Measurements from ENCODE around the gene WAS. TPM values are rescaled to one million over a fixed set of nuclear protein-coding genes. Genes with fewer than 3 reads are reported as not detected.

WAS gene
- 1 to 10 TPM; 1.8 to 2.7 (median 2.5) TPM for total RNA-seq

- Histone ChIP-seq H3K27me3 (no peaks in the 10 kb centered on the region), H3K36me3 (no peaks in the 10 kb centered on the region), H3K27ac (no peak within 1 kb of the TSS), H3K9me3 (no peaks in the 10 kb centered on the region), H3K4me3 (peak within 1 kb of the TSS in 1 of 4 donors; percentile 22), H3K4me1 (no peaks in the 10 kb centered on the region)
- ATAC-seq (no peak), DNase-seq (no peak)
- TF ChIP-seq CTCF (IDR thresholded peaks at IDR 0.05 in 4 of 5, conservative IDR thresholded peaks at IDR 0.05 in 1 of 5), result no peak
- no peak for TF ChIP-seq POLR2A (IDR thresholded peaks at IDR 0.05)
- in situ Hi-C loops (cut with MboI; ENCODE audit: low sequenced_read_pairs in 4 of 4) (no loop called here), intact Hi-C loops (cut with DNase I; ENCODE audit: low total_unique reads) (no loop called here)
Observed at GRCh38 chrX:48683411-48683982, at the start of gene WAS. Gene WAS (plus strand): TSS chrX:48683799. CDS start chrX:48683854, 55 bp downstream.

- no peaks in the 10 kb centered on the region for H3K27me3 ChIP-seq
- intact Hi-C loops (cut with DNase I; ENCODE audit: low total_unique reads) (no loop called here), in situ Hi-C loops (cut with MboI; ENCODE audit: low sequenced_read_pairs in 4 of 4) (loop anchor here in 1 of 4 donors (25.0 kb wide), 1 partner anchor 301 kb away; no protein-coding TSS in a partner anchor)
- H3K27ac ChIP-seq, result no peak overlapping the region
- H3K9me3 ChIP-seq, result no peaks in the 10 kb centered on the region
- ATAC-seq (no peak), DNase-seq (no peak)
- no peak overlapping the region for H3K4me3 ChIP-seq
- no peaks in the 10 kb centered on the region for H3K4me1 ChIP-seq
- TF ChIP-seq POLR2A (IDR thresholded peaks at IDR 0.05) (no peak), CTCF (IDR thresholded peaks at IDR 0.05 in 4 of 5, conservative IDR thresholded peaks at IDR 0.05 in 1 of 5) (no peak)
- no peaks in the 10 kb centered on the region for H3K36me3 ChIP-seq
Observed at GRCh38 chrX:48636301-48636700, 47.3 kb upstream of the WAS start.

GRCh38 chrX:48636776-48637175 is 46.8 kb upstream of the WAS start:
- intact Hi-C loops (cut with DNase I; ENCODE audit: low total_unique reads) (no loop called here), in situ Hi-C loops (cut with MboI; ENCODE audit: low sequenced_read_pairs in 4 of 4) (loop anchor here in 1 of 4 donors (25.0 kb wide), 1 partner anchor 301 kb away; no protein-coding TSS in a partner anchor)
- Histone ChIP-seq H3K36me3 (no peaks in the 10 kb centered on the region), H3K4me1 (no peaks in the 10 kb centered on the region), H3K27ac (no peak overlapping the region), H3K9me3 (no peaks in the 10 kb centered on the region), H3K27me3 (no peaks in the 10 kb centered on the region), H3K4me3 (no peak overlapping the region)
- ATAC-seq, result no peak
- TF ChIP-seq CTCF (IDR thresholded peaks at IDR 0.05 in 4 of 5, conservative IDR thresholded peaks at IDR 0.05 in 1 of 5), result no peak
- TF ChIP-seq POLR2A (IDR thresholded peaks at IDR 0.05), result no peak
- DNase-seq, result no peak

GRCh38 chrX:48645669-48646068 is 37.9 kb upstream of the WAS start:
- in situ Hi-C loops (cut with MboI; ENCODE audit: low sequenced_read_pairs in 4 of 4) (loop anchor here in 1 of 4 donors (25.0 kb wide), 1 partner anchor 292 kb away; no protein-coding TSS in a partner anchor), intact Hi-C loops (cut with DNase I; ENCODE audit: low total_unique reads) (no loop called here)
- Histone ChIP-seq H3K9me3 (no peaks in the 10 kb centered on the region), H3K27ac (no peak overlapping the region), H3K4me3 (no peak overlapping the region), H3K4me1 (peaks cover 0 to 4% of the 10 kb centered on the region in 2 donors), H3K27me3 (no peaks in the 10 kb centered on the region), H3K36me3 (no peaks in the 10 kb centered on the region)
- DNase-seq, result no peak
- no peak for ATAC-seq
- no peak for TF ChIP-seq POLR2A (IDR thresholded peaks at IDR 0.05)
- no peak for TF ChIP-seq CTCF (IDR thresholded peaks at IDR 0.05 in 4 of 5, conservative IDR thresholded peaks at IDR 0.05 in 1 of 5)
